HG03354 (cell line): ENCODE measurements around the gene LIN7A.

Experiments
- ATAC-seq: cut with Tn5 transposase; IDR thresholded peaks from one replicate; pipeline ENCODE4 v1.9.1; 2021; ENCODE audit warnings: mild to moderate bottlenecking; ENCODE audit not compliant: unreplicated experiment, poor library complexity, severe bottlenecking

The LIN7A gene

GRCh38 chr12:80862531-80862930 lies 75.2 kb downstream of the LIN7A start:
- ATAC-seq, result no peak

GRCh38 chr12:80861641-80862378 lies 75.9 kb downstream of the LIN7A start:
- ATAC-seq, result no peak

- ATAC-seq, result no peak
Measured at GRCh38 chr12:80860928-80861327, 76.8 kb downstream of the LIN7A start.

DNA sequence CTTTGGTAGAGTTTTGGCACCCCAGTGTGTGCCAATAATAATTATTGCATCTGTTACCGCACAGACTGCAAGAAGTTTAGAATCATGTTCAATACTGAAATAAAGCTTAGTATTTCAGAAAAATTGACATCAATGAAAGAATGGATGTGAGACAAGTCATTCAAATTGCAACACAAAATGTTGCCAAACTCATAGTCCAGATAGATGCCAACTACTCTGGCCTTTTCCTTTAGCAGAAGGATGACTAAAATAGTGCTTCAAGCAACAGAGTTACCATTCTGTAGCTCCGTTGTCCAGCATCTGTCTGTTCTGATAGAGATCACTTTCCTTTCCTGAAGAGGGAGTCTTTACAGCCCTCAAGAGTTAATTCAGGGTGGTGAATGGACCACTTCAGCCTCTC lies 77.5 kb downstream of the LIN7A start:
- ATAC-seq, result no peak

DNA sequence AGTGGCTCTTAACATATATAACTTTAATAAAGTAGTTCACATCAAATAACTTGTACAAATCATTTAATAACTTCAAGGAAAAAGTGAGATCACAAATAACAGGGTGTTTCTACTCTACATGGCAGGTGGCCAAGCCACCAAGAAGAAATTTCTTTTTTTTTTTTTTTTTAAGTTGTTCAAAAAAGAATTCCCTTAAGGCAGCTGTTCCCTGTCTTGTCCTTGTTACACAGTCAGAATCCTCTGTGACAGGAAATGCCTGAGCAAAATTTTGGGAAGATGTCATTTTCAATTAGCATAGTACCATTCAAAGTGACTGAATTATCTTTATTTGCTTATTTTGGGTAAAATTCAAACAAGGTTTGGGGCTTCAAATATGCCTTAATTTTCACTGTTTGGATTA lies 79.4 kb downstream of the LIN7A start:
- no peak for ATAC-seq

DNA sequence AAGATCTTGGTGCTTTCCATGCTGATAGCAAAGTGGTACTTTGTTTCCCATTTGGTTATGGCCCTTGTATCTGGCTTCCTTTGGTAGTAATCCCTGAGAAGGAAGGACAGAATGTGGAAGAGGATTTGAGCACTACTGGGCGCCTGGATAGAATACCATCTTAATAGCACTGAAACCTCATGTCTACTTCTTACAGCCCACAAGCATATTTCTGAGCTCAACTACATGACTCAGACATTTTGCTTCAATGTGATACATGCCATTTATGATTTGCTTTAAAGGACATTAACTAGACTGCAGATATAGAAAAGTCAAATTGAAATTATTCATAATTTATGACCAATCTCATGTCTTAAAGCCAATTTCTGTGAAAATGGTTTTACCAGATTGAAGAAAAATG lies 80.4 kb downstream of the LIN7A start:
- no peak for ATAC-seq

- ATAC-seq, result no peak
Measured at GRCh38 chr12:80849337-80849736, 88.4 kb downstream of the LIN7A start.

GRCh38 chr12:80848858-80849257 lies 88.9 kb downstream of the LIN7A start:
- ATAC-seq, result no peak

DNA sequence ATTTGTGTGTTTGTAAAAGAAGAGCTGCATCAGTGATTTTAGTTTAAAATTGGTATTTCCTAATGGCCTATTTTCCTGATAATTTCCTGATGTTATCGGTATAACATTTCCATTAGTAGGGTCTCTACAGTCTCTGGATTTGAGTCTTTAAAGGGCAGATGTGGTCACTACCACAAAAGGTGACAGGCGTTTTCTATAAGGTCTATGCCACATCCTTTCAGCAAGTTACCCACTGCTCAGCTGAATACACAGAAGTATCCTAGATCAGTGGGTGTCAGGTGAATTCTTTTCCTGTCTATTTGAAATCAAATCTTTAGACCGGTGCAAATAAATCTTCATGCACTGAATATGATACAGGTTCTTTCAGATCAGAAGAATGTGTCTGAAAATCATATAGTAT lies 90.2 kb downstream of the LIN7A start:
- no peak for ATAC-seq

DNA sequence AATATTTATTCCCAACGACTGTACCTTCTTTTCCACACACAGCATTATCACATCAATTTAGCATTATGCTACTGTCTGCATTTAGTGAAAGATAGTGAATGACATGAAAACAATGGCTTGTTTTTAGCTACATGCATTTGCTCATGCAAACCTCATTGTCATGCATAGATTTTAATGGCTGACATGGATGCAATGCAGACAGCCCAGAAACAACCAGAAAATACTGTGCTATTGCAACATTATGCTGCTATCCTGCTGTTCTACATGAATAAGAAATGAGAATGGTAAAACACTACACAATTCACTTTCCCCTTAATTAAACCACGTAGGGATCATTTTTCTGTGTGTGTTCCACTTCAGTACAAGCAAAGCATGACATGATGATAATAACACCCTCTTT lies 90.8 kb downstream of the LIN7A start:
- no peak for ATAC-seq

GRCh38 chr12:80845639-80846038 lies 92.1 kb downstream of the LIN7A start:
- no peak for ATAC-seq

DNA sequence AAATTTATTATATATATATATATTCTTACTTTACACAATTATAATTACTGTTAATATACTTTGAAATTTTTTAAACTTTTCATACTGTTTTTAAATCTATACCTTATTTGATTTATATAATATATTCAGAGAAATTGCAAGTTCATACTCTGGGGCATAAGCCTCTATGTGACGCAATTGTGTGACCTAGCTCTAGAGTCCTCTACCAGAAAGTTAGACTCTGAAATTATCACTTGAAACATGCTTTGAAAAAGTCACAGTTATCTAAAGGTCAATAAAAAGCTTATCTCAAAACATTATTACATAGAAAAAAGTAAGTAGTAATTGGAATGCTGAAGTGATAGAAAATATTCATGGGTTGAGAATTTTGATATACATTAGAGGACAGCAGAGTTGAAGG lies 93.8 kb downstream of the LIN7A start:
- ATAC-seq, result no peak

DNA sequence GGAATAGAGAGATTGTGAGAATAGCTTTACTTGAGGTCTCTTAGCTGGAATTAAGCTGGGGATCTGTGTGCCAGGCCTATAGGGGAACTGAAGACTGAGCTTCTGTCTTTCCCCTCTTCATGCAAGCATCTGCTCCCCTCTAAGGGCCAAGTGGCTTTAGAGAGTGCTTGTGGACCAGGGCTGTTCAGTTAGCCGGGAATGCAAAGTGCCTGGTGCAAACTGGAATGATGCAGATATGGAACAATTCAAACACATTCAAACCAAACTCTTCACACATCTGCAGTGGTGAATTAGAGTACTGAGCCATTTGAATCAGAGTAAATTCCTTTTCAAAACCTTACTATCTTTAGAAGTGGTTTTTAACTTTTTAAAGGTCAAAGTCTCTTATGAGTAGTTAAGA lies 99.0 kb downstream of the LIN7A start:
- no peak for ATAC-seq

DNA sequence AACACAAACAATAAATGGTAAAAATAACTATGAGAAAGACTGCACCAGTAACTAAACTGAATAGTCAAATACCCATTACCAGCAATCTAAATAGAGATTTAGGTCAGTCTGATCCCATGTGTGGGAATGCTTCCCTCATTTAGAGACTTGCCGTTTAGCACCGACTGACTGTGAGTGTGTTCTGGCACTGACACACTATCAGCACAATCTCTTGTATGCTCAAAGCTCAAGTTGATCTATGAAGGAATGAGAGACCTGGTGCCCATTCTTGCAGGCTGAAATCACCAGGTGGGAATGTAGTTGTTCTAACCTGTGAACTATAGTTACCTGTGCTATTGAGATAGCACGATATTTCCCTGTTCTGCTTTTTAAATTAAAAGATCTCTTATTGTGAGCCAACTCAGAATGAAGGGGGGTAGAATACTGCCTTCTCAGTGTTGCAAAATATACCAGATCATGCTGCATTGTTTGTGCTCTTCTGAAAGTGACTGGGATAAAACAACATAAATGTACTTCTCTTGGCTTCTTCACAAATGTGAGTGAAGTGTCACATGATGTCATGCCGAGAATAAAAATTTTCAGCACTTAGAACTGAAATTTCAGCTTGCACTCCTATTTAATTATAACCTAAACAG lies 99.6 kb downstream of the LIN7A start:
- no peak for ATAC-seq

GRCh38 chr12:80837342-80837978 lies 100.3 kb downstream of the LIN7A start:
- peak; percentile 76 for ATAC-seq

- ATAC-seq, result no peak
Measured at GRCh38 chr12:80834724-80835123, 103.0 kb downstream of the LIN7A start.

- ATAC-seq, result no peak
Measured at GRCh38 chr12:80830533-80831088, 107.1 kb downstream of the LIN7A start.

DNA sequence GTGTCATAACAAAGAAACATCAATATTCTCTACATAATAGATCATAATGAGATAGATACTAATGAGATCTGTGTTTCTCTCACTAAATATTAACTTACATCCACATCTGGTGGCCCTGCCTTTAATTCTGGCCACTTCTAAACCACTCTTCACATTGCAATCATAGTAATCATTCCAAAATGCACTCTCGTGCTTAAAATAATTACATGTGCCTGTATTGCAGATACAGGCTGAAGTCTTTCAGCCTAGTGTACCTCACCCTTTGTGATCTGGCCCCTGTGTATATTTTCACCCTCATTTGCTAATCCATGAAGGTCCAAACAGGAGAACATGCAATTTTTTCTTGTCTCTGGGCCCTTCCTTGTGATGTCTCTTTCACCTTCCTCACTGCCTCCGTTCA lies 108.0 kb downstream of the LIN7A start:
- no peak for ATAC-seq

GRCh38 chr12:80825506-80825905 lies 112.2 kb downstream of the LIN7A start:
- ATAC-seq, result no peak

- no peak for ATAC-seq
Measured at GRCh38 chr12:80823393-80823792, 114.3 kb downstream of the LIN7A start.

DNA sequence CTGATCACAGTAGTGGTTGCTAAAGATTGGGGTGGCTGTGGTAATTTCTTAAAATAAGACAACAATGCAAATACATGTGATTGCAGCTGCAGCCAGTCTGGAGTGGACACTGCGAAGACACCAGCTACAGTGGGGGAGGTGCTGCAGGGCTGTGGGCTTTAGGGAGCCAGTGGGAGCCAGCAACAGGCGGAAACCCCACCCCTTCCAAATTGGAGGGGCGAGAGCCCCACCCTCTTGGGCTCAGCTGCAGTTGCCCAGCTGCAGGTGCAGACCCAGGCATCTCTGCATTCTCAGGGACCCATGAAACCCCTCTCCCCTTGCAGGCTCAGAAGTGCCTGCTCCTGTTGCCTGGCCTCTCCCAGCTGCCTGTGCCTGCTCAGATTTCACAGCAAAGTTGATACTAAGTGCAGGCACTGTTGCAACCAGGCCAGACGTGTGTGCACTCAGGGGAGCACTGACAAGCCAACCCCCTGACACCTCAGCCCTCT lies 116.2 kb downstream of the LIN7A start:
- ATAC-seq, result peak; percentile 62
